Measurements from ENCODE around the gene CGB5. TPM values are rescaled to one million over a fixed set of nuclear protein-coding genes. Genes with fewer than 3 reads are reported as not detected.
A peak's percentile ranks its signal among the peaks of the same experiment; 100 is the strongest.

The CGB5 gene
- total RNA-seq, 1 donor from 2014 or later = not detected

GRCh38 chr19:49085868-49086232 lies 42.2 kb downstream of the CGB5 start:
- H3K27ac Mint-ChIP-seq (ENCODE audit: unreplicated experiment) = peak overlapping the region; percentile 99
- H3K4me3 Mint-ChIP-seq = peak overlapping the region; percentile 83
- no peak for DNase-seq (ENCODE audit: low read depth, low spot score)
- peaks cover 24% of the 10 kb centered on the region for H3K4me1 Mint-ChIP-seq
- peaks cover 9% of the 10 kb centered on the region for H3K36me3 Mint-ChIP-seq (ENCODE audit: low read depth)
- H3K27me3 Mint-ChIP-seq (ENCODE audit: low read depth) = peaks cover 4% of the 10 kb centered on the region
- no peaks in the 10 kb centered on the region for H3K9me3 Mint-ChIP-seq
- no peak for TF ChIP-seq CTCF (conservative IDR thresholded peaks at IDR 0.05)

- TF ChIP-seq CTCF (conservative IDR thresholded peaks at IDR 0.05) = no peak
Measured at GRCh38 chr19:49086296-49086695, 42.6 kb downstream of the CGB5 start.

GRCh38 chr19:49091391-49092038 lies 47.9 kb downstream of the CGB5 start:
- no peaks in the 10 kb centered on the region for H3K27me3 Mint-ChIP-seq (ENCODE audit: low read depth)
- H3K4me1 Mint-ChIP-seq = peaks cover 8% of the 10 kb centered on the region
- H3K4me3 Mint-ChIP-seq = peak overlapping the region; percentile 81
- no peak for DNase-seq (ENCODE audit: low read depth, low spot score)
- TF ChIP-seq CTCF (conservative IDR thresholded peaks at IDR 0.05) = no peak
- H3K36me3 Mint-ChIP-seq (ENCODE audit: low read depth) = peaks cover 18% of the 10 kb centered on the region
- no peaks in the 10 kb centered on the region for H3K9me3 Mint-ChIP-seq
- no peak overlapping the region for H3K27ac Mint-ChIP-seq (ENCODE audit: unreplicated experiment)

More at GRCh38 chr19:49086296-49086695, 42.6 kb downstream of the CGB5 start:
- Mint-ChIP-seq H3K4me1 (peaks cover 24% of the 10 kb centered on the region), H3K27ac (ENCODE audit: unreplicated experiment) (peak overlapping the region; percentile 99), H3K4me3 (peak overlapping the region; percentile 83), H3K9me3 (no peaks in the 10 kb centered on the region), H3K36me3 (ENCODE audit: low read depth) (peaks cover 9% of the 10 kb centered on the region), H3K27me3 (ENCODE audit: low read depth) (peaks cover 4% of the 10 kb centered on the region)
- no peak for DNase-seq (ENCODE audit: low read depth, low spot score)

- peaks cover 14% of the 10 kb centered on the region for H3K36me3 Mint-ChIP-seq (ENCODE audit: low read depth)
- DNase-seq (ENCODE audit: low read depth, low spot score) = no peak
- no peak for TF ChIP-seq CTCF (conservative IDR thresholded peaks at IDR 0.05)
- no peak overlapping the region for H3K27ac Mint-ChIP-seq (ENCODE audit: unreplicated experiment)
- peaks cover 5% of the 10 kb centered on the region for H3K4me1 Mint-ChIP-seq
- H3K9me3 Mint-ChIP-seq = no peaks in the 10 kb centered on the region
- H3K4me3 Mint-ChIP-seq = no peak overlapping the region
- no peaks in the 10 kb centered on the region for H3K27me3 Mint-ChIP-seq (ENCODE audit: low read depth)
Measured at GRCh38 chr19:49092686-49093085, 49.0 kb downstream of the CGB5 start.

Small RNA genes within 50 kb of the gene (microRNA-seq; reads per million reads assigned to microRNA genes)
- gene MIR6798 = not detected

Other genes with a start within 250 kb of the CGB5 start
- 40.3 and 40.4 TPM in 2 replicates for gene BCAT2, start 232.8 kb upstream of the CGB5 start, total RNA-seq
- 4.2 and 6.6 TPM in 2 replicates for gene HSD17B14, start 207.4 kb upstream of the CGB5 start, total RNA-seq
- 38.1 and 41.8 TPM in 2 replicates for gene PLEKHA4, start 175.2 kb upstream of the CGB5 start, total RNA-seq
- 27.5 and 27.8 TPM in 2 replicates for gene PPP1R15A, start 171.4 kb upstream of the CGB5 start, total RNA-seq
- gene TULP2, start 145.1 kb upstream of the CGB5 start, total RNA-seq = not detected in 2 replicates
- gene NUCB1, start 143.5 kb upstream of the CGB5 start, total RNA-seq = 102 and 108 TPM in 2 replicates
- 0.47 and 0.82 TPM in 2 replicates for gene DHDH, start 110.1 kb upstream of the CGB5 start, total RNA-seq
- 150 and 171 TPM in 2 replicates for gene BAX, start 89.0 kb upstream of the CGB5 start, total RNA-seq
- gene FTL, start 78.5 kb upstream of the CGB5 start, total RNA-seq = 908 and 1,003 TPM in 2 replicates
- 53.2 and 56.2 TPM in 2 replicates for gene GYS1, start 50.5 kb upstream of the CGB5 start, total RNA-seq
- 118 and 125 TPM in 2 replicates for gene RUVBL2, start 50.0 kb upstream of the CGB5 start, total RNA-seq
- not detected in 2 replicates for gene LHB, start 26.8 kb upstream of the CGB5 start, total RNA-seq
- gene CGB3, start 19.5 kb upstream of the CGB5 start, total RNA-seq = not detected in 2 replicates
- not detected in 2 replicates for gene CGB2, start 12.0 kb upstream of the CGB5 start, total RNA-seq
- gene CGB1, start 7.0 kb upstream of the CGB5 start, total RNA-seq = not detected in 2 replicates
- gene CGB8, start 5.3 kb downstream of the CGB5 start, total RNA-seq = not detected in 2 replicates
- not detected in 2 replicates for gene CGB7, start 13.9 kb downstream of the CGB5 start, total RNA-seq
- gene NTF4, start 21.0 kb downstream of the CGB5 start, total RNA-seq = not detected in 2 replicates
- gene KCNA7, start 28.9 kb downstream of the CGB5 start, total RNA-seq = not detected in 2 replicates
- gene SNRNP70, start 41.6 kb downstream of the CGB5 start, total RNA-seq = 291 and 303 TPM in 2 replicates
- 5.4 and 7.5 TPM in 2 replicates for gene LIN7B, start 70.5 kb downstream of the CGB5 start, total RNA-seq
- 1.0 and 1.3 TPM in 2 replicates for gene C19orf73, start 75.3 kb downstream of the CGB5 start, total RNA-seq
- 21.7 and 22.7 TPM in 2 replicates for gene PPFIA3, start 75.7 kb downstream of the CGB5 start, total RNA-seq
- 0.84 and 1.6 TPM in 2 replicates for gene HRC, start 111.5 kb downstream of the CGB5 start, total RNA-seq
- 8.1 and 9.6 TPM in 2 replicates for gene TRPM4, start 113.9 kb downstream of the CGB5 start, total RNA-seq

Data from neural crest cell (in vitro differentiated cells).